ENCODE measurements around the gene TRRAP.

- TF ChIP-seq EZH2phosphoT487 (IDR thresholded peaks at IDR 0.05; ENCODE audit: unreplicated experiment) (no peak), REST (IDR thresholded peaks at IDR 0.05; ENCODE audit: unreplicated experiment) (no peak), CTCF (conservative IDR thresholded peaks at IDR 0.05; ENCODE audit: low read depth in 2 of 2) (no peak), POLR2AphosphoS5 (IDR thresholded peaks at IDR 0.05; ENCODE audit: low read depth) (no peak), ETS1 (IDR thresholded peaks at IDR 0.05) (no peak), ZNF331 (CRISPR knock-in tag; IDR thresholded peaks at IDR 0.05; ENCODE audit: low read depth) (no peak), EZH2 (IDR thresholded peaks at IDR 0.05; ENCODE audit: low read depth, unreplicated experiment) (no peak), CREB1 (CRISPR knock-in tag; IDR thresholded peaks at IDR 0.05; ENCODE audit: low read depth) (no peak), ZNF114 (CRISPR knock-in tag; IDR thresholded peaks at IDR 0.05) (no peak), NANOG (IDR thresholded peaks at IDR 0.05; ENCODE audit: borderline replicate concordance) (no peak)
These were observed 22.5 kb upstream of the TRRAP start for GRCh38 chr7:98855610-98856422.

Measured in GM23338 (cell line).